PFSK-1 (cell line): ENCODE data around the gene TRAK1.

ENCODE experiments used
- POLR2AphosphoS5 ChIP-seq: IDR thresholded peaks from 2 replicates; pipeline ENCODE4 v1.6.1; 2012; ENCODE audit warnings: low read depth, mild to moderate bottlenecking, control low read depth, low read length, moderate library complexity
- REST ChIP-seq, 2 experiments: IDR thresholded peaks; 2 replicates each; pipeline versions ENCODE4 v1.6.1 to v1.8.0; 2011 to 2012; ENCODE audit warnings: low read depth in 2 of 2, low read length in 2 of 2, control low read depth in 1 of 2, inconsistent platforms in 1 of 2, mild to moderate bottlenecking in 1 of 2, moderate library complexity in 1 of 2; ENCODE audit not compliant: insufficient read depth in 1 of 2
- SIN3A ChIP-seq: IDR thresholded peaks from 2 replicates; pipeline ENCODE4 v1.6.1; 2012; ENCODE audit warnings: mild to moderate bottlenecking, low read length, moderate library complexity, borderline replicate concordance; ENCODE audit not compliant: insufficient read depth
- TAF1 ChIP-seq: IDR thresholded peaks from 2 replicates; pipeline ENCODE4 v1.6.1; 2012; ENCODE audit warnings: low read length, control low read depth, borderline replicate concordance; ENCODE audit not compliant: insufficient read depth

DNA sequence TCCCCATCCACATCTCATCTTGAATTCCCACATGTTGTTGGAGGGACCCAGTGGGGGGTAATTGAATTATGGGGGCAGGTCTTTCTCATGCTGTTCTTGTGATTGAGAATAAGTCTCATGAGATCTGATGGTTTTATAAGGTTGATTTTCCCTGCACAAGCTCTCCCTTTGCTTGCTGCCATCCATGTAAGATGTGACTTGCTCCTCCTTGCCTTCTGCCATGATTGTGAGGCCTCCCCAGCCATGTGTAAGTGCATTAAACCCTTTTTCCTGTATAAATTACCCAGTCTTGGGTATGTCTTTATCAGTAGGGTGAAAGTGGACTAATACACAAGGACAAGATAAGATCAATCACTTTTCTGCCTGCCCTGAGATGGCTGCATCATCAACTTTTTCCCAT lies 180.6 kb downstream of the TRAK1 start:
- TF ChIP-seq POLR2AphosphoS5 (no peak), TAF1 (no peak), REST (IDR thresholded peaks at IDR 0.05; ENCODE audit: insufficient read depth in 1 of 2, low read depth in 2 of 2, low read length in 2 of 2) (no peak), SIN3A (no peak)
